ENCODE measurements around the gene POC1A. TPM values are rescaled to one million over a fixed set of nuclear protein-coding genes. Genes with fewer than 3 reads are reported as not detected.

POC1A gene
- total and polyA plus RNA-seq, 2 donors (not counting 1 experiment from before 2014, with no cell fraction given), result 1.7 to 2.8 TPM

DNA sequence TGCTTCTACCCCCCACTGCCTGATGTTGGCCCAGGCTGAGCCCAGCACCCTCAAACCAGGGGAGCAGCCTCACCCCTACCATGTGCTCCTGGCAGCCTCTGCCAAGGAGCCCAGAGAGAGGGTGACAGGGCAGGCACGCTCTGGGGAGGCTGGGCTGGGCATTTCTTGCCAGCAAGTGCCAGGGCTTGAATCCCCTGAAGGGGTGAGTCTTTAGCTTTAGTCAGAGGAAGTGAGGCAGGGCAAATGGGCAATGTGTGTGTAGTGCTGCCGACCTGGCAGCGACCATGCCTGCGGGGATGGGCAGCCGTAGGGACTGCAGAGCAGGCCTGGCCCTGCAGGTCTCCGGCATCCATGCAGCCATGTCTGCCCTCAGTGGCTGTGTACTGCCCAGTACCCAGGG is 116.0 kb downstream of the POC1A start:
- no peak overlapping the region for H3K4me3 Mint-ChIP-seq
- H3K4me2 ChIP-seq (replicated peaks; ENCODE audit: low read depth, low read length, poor library complexity, severe bottlenecking), result no peak overlapping the region
- H3K9me3 ChIP-seq (ENCODE audit: control extremely low read depth in 1 of 3, control insufficient read depth in 2 of 3, insufficient read depth in 1 of 3, low read length in 2 of 3), result no peaks in the 10 kb centered on the region
- H3K4me1 Mint-ChIP-seq, result peaks cover 5% of the 10 kb centered on the region
- H3K36me3 ChIP-seq (replicated peaks in 1 of 2; ENCODE audit: control extremely low read depth in 1 of 2, control insufficient read depth in 1 of 2, extremely low read depth in 1 of 2, insufficient read depth in 2 of 2, low read length in 1 of 2), result no peaks in the 10 kb centered on the region
- no peaks in the 10 kb centered on the region for H3K9me3 Mint-ChIP-seq (ENCODE audit: insufficient read depth)
- no peak overlapping the region for H3K9ac ChIP-seq (ENCODE audit: low read length)
- no peak overlapping the region for H3K27ac ChIP-seq (ENCODE audit: low read length in 2 of 2)
- H3K27me3 Mint-ChIP-seq, result peaks cover 3% of the 10 kb centered on the region
- H3K27ac Mint-ChIP-seq, result no peak overlapping the region
- CTCF ChIA-PET, result interaction anchor here (2.3 to 2.4 kb wide), 2 partner anchors 84 to 106 kb away, joined by 8 to 14 read pairs; no protein-coding TSS in a partner anchor
- DNase-seq (no peak), ATAC-seq (ENCODE audit: low read depth) (no peak)
- H3K79me2 ChIP-seq (ENCODE audit: control insufficient read depth, insufficient read depth, low read length), result no peaks in the 10 kb centered on the region
- H3K4me3 ChIP-seq (ENCODE audit: control extremely low read depth in 1 of 5, extremely low read depth in 1 of 5, insufficient read depth in 1 of 5, low read depth in 2 of 5, low read length in 4 of 5), result no peak overlapping the region
- WGBS (ENCODE audit: insufficient coverage), result 96% methylated on average over 6 of the region's 6 CpGs
- TF ChIP-seq, protein P1, sequence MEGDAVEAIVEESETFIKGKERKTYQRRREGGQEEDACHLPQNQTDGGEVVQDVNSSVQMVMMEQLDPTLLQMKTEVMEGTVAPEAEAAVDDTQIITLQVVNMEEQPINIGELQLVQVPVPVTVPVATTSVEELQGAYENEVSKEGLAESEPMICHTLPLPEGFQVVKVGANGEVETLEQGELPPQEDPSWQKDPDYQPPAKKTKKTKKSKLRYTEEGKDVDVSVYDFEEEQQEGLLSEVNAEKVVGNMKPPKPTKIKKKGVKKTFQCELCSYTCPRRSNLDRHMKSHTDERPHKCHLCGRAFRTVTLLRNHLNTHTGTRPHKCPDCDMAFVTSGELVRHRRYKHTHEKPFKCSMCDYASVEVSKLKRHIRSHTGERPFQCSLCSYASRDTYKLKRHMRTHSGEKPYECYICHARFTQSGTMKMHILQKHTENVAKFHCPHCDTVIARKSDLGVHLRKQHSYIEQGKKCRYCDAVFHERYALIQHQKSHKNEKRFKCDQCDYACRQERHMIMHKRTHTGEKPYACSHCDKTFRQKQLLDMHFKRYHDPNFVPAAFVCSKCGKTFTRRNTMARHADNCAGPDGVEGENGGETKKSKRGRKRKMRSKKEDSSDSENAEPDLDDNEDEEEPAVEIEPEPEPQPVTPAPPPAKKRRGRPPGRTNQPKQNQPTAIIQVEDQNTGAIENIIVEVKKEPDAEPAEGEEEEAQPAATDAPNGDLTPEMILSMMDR (IDR thresholded peaks at IDR 0.05), result no peak
- TF ChIP-seq EZH2 (IDR thresholded peaks at IDR 0.05; ENCODE audit: borderline replicate concordance, insufficient read depth, low read depth, low read length, poor library complexity, severe bottlenecking), result no peak
- POLR2A ChIA-PET, result no interaction called here
- no peaks in the 10 kb centered on the region for H4K20me1 ChIP-seq (ENCODE audit: control insufficient read depth, insufficient read depth, low read length, poor library complexity, severe bottlenecking)
- H3K4me1 ChIP-seq (ENCODE audit: control insufficient read depth in 2 of 2, insufficient read depth in 2 of 2, low read length in 2 of 2), result peaks cover 0 to 10% of the 10 kb centered on the region in 2 donors
- intact Hi-C loops (cut with micrococcal nuclease), result no loop called here
- peaks cover 0 to 5% (median 3%) of the 10 kb centered on the region in 4 experiments for H3K27me3 ChIP-seq (replicated peaks in 1 of 4; ENCODE audit: control extremely low read depth in 1 of 4, control insufficient read depth in 3 of 4, insufficient read depth in 4 of 4, low read length in 3 of 4)
- H2AFZ ChIP-seq (ENCODE audit: insufficient read depth, low read depth, low read length, poor library complexity, severe bottlenecking), result no peak overlapping the region

DNA sequence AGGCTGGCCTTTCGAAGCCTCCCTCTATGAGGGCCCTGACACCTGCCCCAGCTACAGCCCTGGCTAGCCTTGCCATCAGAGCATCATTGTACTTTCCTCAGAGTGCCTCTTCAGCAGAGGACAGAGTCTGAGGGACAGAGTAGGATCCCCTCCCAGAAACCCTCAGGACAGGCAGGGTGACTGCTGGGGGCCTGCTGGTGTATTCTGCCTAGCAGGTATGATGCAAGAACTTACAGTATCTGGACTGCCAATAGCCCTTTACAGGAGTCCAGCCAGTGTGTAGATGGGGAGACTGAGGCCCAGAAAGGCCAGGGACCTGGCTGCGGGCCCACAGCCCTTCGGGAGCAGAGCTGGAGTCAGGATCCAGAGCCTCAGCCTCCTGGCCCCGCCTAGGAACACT is 116.9 kb downstream of the POC1A start:
- H3K4me2 ChIP-seq (replicated peaks; ENCODE audit: low read depth, low read length, poor library complexity, severe bottlenecking), result no peak overlapping the region

More for the DNA sequence above, 116.9 kb downstream of the POC1A start:
- TF ChIP-seq, protein P1 (IDR thresholded peaks at IDR 0.05), result no peak
- TF ChIP-seq EZH2 (IDR thresholded peaks at IDR 0.05; ENCODE audit: borderline replicate concordance, insufficient read depth, low read depth, low read length, poor library complexity, severe bottlenecking), result no peak
- 94% methylated on average over 4 of the region's 4 CpGs for WGBS (ENCODE audit: insufficient coverage)
- no peak for ATAC-seq (ENCODE audit: low read depth)
- no peaks in the 10 kb centered on the region for H4K20me1 ChIP-seq (ENCODE audit: control insufficient read depth, insufficient read depth, low read length, poor library complexity, severe bottlenecking)
- Mint-ChIP-seq H3K27ac (no peak overlapping the region), H3K27me3 (peaks cover 3% of the 10 kb centered on the region), H3K4me1 (peaks cover 5% of the 10 kb centered on the region), H3K4me3 (no peak overlapping the region), H3K9me3 (ENCODE audit: insufficient read depth) (no peaks in the 10 kb centered on the region)
- no peak overlapping the region for H2AFZ ChIP-seq (ENCODE audit: insufficient read depth, low read depth, low read length, poor library complexity, severe bottlenecking)
- no peaks in the 10 kb centered on the region for H3K36me3 ChIP-seq (replicated peaks in 1 of 2; ENCODE audit: control extremely low read depth in 1 of 2, control insufficient read depth in 1 of 2, extremely low read depth in 1 of 2, insufficient read depth in 2 of 2, low read length in 1 of 2)
- H3K79me2 ChIP-seq (ENCODE audit: control insufficient read depth, insufficient read depth, low read length), result no peaks in the 10 kb centered on the region
- H3K9ac ChIP-seq (ENCODE audit: low read length), result no peak overlapping the region
- H3K4me1 ChIP-seq (ENCODE audit: control insufficient read depth in 2 of 2, insufficient read depth in 2 of 2, low read length in 2 of 2), result peaks cover 0 to 10% of the 10 kb centered on the region in 2 donors
- CTCF ChIA-PET, result interaction anchor here (1.0 to 2.4 kb wide), 3 partner anchors 36 to 107 kb away, joined by 3 to 14 read pairs (median 8); no protein-coding TSS in a partner anchor
- H3K9me3 ChIP-seq (ENCODE audit: control extremely low read depth in 1 of 3, control insufficient read depth in 2 of 3, insufficient read depth in 1 of 3, low read length in 2 of 3), result no peaks in the 10 kb centered on the region
- H3K27ac ChIP-seq (ENCODE audit: low read length in 2 of 2), result no peak overlapping the region
- peaks cover 0 to 5% (median 3%) of the 10 kb centered on the region in 4 experiments for H3K27me3 ChIP-seq (replicated peaks in 1 of 4; ENCODE audit: control extremely low read depth in 1 of 4, control insufficient read depth in 3 of 4, insufficient read depth in 4 of 4, low read length in 3 of 4)
- POLR2A ChIA-PET, result no interaction called here
- intact Hi-C loops (cut with micrococcal nuclease), result no loop called here
- no peak for DNase-seq
- H3K4me3 ChIP-seq (ENCODE audit: control extremely low read depth in 1 of 5, extremely low read depth in 1 of 5, insufficient read depth in 1 of 5, low read depth in 2 of 5, low read length in 4 of 5), result no peak overlapping the region
